GM19023 (cell line): ENCODE measurements around the gene CYTL1.
"Not testable (repeated sequence)": the region's sequence is repeated elsewhere in the genome, so short reads cannot be mapped to it uniquely, and the experiment has no call there.

Experiments used
- ATAC-seq: cut with Tn5 transposase; IDR thresholded peaks from one replicate; pipeline ENCODE4 v1.9.1; 2021; ENCODE audit warnings: mild to moderate bottlenecking, moderate library complexity; ENCODE audit not compliant: unreplicated experiment

The CYTL1 gene

DNA sequence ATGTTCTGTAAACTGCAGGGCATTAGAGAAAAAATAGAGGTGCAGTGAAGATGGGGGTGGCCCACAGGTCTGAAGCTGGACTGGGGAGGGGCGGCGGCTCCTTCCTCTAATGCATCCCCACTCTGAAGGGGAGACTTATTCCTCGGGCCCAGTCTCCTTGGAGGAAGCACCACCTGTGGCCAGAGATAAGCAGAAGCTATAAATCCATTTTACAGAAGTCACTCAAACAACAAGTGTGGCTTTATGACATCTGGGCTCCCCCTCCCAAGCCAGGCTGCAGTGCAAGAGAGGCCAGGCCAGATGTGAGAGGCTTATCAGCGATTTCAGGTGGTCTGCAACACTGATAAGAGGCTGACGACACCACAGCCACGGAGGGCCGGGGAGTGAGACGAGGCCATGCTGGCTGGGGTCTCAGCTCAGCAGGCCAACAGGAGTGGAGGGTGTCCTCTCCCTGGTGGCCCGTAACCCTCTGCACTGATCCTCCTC, 15.8 kb downstream of the CYTL1 start:
- no peak for ATAC-seq

- not testable (repeated sequence) for ATAC-seq
Observed at GRCh38 chr4:5001641-5002040, 17.6 kb downstream of the CYTL1 start.

- ATAC-seq: not testable (repeated sequence)
Observed at GRCh38 chr4:4996935-4997334, 22.3 kb downstream of the CYTL1 start.

DNA sequence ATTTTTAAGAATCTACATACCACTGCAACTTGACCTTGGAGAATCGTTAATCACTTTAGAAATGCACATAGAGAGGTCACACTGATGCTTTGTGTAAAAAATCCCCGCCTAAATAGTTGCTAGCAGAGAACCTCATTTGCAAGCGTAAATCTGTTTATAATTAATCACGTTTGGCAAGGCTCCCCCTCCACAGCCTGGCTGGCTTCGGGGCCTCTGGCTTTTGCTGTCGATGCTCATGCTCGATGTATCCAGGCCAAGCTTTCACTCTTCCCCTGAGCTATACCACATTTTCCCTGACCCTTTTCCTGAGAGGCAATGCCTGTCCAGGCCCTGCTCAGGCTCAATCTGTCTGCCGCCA, 23.4 kb downstream of the CYTL1 start:
- no peak for ATAC-seq

GRCh38 chr4:4995103-4995907, 24.0 kb downstream of the CYTL1 start:
- ATAC-seq: no peak

DNA sequence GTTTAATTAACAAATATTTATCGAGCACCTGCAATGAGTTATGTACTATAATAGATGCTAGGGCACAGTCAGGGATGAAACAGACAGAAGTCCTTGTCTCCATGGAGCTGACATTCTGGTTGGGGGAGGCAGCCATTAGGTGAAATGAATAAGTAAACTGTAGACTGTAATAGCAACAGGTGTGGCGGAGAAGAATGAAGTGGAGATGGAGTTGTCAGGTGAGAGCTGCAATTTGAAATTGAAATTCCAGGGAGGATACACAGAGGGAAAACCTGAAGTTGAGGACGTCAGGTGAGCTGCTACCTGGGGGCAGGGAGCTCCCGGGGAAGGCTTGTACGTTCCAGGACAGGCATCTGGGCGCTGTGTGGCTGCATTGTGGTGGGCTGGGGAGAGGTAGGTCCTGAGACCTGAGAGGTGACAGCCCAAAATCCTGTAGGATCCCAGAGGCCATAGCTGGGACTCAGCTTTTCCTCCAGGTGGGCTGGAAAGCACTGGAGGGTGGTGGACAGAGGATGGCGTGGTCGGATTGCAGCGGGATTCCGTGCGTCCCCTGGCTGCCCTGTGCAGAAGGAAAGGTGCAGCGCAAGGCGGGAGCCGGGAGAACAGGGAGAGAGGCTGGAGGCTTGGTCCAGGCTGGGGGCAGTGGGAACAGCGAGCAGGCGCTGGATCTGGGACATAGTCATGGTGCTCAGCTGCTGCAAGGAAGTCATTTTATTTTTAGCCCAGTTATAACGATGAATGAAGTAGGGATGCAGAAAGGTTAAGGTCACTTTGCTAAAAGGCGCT, 24.8 kb downstream of the CYTL1 start:
- no peak for ATAC-seq

DNA sequence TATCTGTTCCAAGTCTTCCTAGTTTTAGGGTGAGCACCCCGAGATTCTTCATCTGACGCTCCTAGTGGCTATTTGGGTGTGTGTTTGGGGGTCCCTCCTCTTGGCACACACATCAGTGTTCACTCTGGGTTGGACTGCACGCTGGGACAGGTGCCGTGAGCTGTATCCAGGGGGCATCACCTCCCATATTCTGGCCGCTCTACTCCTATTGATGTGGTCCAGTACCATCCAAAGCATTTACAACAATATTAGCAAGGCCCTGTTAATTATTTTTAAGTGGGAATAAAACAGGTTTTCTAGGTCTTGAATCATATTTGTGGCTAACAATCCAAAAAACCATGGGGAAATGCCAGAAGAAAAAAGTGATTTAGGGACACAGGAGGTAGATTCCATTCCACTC, 26.4 kb downstream of the CYTL1 start:
- no peak for ATAC-seq

GRCh38 chr4:4991541-4992099, 27.6 kb downstream of the CYTL1 start:
- no peak for ATAC-seq

- ATAC-seq: no peak
Observed at GRCh38 chr4:4990857-4991540, 28.3 kb downstream of the CYTL1 start.

GRCh38 chr4:4990329-4990728, 28.9 kb downstream of the CYTL1 start:
- no peak for ATAC-seq

- no peak for ATAC-seq
Observed at GRCh38 chr4:4989083-4989622, 30.1 kb downstream of the CYTL1 start.

GRCh38 chr4:4987656-4988055, 31.6 kb downstream of the CYTL1 start:
- ATAC-seq: no peak

DNA sequence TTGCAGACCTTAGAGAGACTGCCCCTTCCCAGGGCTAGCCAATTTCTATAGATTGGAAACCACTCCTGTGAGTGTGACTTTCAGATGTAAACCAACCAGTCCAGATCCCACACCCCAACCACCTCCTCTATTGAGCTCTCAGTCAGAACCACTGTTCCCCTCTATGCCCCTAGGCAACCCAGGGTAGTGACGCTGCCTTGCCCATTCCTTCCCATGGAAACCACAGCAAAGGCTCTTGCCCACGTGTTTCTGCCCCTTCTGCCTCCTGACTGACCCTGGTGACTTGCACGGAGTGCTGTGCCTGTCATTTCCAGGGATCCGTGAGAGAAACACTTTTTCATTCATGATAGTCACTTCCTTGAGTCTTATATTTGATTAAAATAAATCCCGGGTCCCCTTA, 32.4 kb downstream of the CYTL1 start:
- no peak for ATAC-seq

GRCh38 chr4:4985844-4986243, 33.4 kb downstream of the CYTL1 start:
- no peak for ATAC-seq

DNA sequence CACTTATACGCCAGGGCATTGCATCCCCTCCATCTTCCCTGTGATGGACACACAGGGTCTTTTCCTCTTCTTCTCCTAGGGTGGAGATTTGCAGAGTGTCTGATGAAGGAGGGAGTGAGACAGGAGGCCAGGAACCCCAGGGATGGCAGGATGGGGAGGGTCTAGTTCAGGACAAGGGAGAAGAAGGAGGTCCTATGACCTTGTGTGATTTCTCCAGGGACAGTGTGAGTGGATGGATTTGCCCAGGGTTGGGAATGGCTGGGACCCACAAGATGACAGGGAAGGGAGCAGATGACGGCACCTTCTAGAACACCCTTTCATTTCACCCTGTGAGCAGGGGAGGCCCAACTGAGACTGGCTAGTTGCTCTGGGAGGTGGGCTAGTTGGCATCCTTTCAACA, 34.2 kb downstream of the CYTL1 start:
- ATAC-seq: no peak

- no peak for ATAC-seq
Observed at GRCh38 chr4:4984186-4984585, 35.1 kb downstream of the CYTL1 start.

- no peak for ATAC-seq
Observed at GRCh38 chr4:4981827-4982226, 37.4 kb downstream of the CYTL1 start.

- no peak for ATAC-seq
Observed at GRCh38 chr4:4981427-4981826, 37.8 kb downstream of the CYTL1 start.

DNA sequence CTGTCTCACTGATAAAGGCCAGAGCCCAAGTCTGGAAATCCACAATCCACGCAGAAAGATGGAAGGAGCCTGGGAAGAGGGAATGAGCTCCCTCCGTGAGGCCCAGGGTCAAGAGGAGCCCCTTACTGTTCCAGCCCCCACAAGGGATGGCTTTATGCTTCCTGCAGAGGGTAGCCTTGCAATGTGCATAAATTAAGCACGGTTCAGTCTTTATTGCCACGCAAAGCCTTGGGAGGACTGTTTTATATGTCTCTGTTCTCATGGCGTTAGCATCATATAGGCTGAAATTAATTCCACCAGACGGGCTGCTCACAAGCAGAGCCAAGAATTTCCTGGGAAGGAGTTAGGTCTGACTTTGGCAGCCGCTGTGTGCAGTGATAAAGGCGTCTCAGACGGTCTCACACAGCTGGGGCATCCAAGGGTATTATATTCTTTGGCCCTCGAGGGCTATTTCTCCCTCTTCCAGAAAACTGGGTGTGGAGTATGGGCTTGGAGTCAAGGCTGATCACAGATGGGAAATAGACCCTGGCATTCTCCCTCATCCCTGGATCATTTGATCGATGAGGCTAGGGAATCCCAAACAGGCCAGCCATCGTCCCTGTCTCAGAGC, 38.5 kb downstream of the CYTL1 start:
- no peak for ATAC-seq

- ATAC-seq: no peak
Observed at GRCh38 chr4:4979971-4980370, 39.3 kb downstream of the CYTL1 start.

DNA sequence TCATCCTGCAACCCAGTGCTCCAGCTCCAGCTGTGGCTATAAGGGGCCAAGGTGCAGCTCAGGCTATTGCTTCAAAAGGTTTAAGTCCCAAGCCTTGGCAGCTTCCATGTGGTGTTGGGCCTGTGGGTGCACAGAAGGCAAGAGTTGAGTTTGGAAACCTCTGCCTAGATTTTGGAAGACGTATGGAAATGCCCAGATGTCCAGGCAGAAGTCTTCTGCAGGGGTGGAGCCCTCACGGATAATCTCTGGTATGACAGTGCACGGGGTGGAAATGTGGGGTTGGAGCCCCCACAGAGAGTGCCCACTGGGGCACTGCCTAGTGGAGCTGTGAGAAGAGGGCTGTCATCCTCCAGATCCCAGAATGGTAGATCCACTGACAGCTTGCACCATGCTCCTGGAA, 44.5 kb downstream of the CYTL1 start:
- no peak for ATAC-seq
